Measurements from ENCODE around the gene PCDH15. TPM values are rescaled to one million over a fixed set of nuclear protein-coding genes. Genes with fewer than 3 reads are reported as not detected.

The PCDH15 gene
- total RNA-seq, 1 experiment from 2014 or later = 0.61 TPM

DNA sequence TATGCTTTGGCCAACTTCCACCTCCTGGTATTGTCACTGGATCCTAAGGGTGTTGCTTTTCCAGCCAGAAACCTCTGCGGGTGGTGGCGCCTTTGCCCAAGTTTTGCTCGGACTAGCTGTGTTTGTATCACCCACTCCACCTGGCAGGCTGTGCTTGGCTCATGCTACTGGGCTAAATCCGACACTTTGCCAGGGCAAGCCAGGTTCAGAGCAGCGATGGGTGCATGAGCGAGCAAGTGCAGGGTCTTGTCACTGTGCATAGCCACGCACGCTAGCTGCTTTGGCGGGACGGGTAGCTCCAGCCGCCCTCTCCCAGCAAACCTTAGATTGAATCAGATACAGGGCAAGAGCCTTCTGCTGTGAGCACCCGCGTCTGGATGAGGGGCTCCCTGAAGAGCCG, 737.5 kb downstream of the PCDH15 start:
- Histone ChIP-seq H2AFZ (ENCODE audit: low read length) (no peak overlapping the region), H3K18ac (ENCODE audit: insufficient read length, low read depth, low read length) (no peak overlapping the region), H3K79me2 (ENCODE audit: insufficient read depth, low read length) (no peaks in the 10 kb centered on the region), H2BK5ac (ENCODE audit: insufficient read length, low read length) (no peak overlapping the region), H3K79me1 (ENCODE audit: insufficient read depth, low read depth, low read length, poor library complexity, severe bottlenecking) (no peaks in the 10 kb centered on the region), H3K23ac (ENCODE audit: insufficient read length, low read depth, low read length) (no peak overlapping the region), H4K8ac (replicated peaks; ENCODE audit: insufficient read length, low read depth, low read length) (no peak overlapping the region), H4K91ac (ENCODE audit: insufficient read length, low read depth, low read length) (no peak overlapping the region), H2BK120ac (ENCODE audit: low read depth, low read length, poor library complexity, severe bottlenecking) (no peak overlapping the region), H3K56ac (ENCODE audit: insufficient read length, low read depth, low read length) (no peak overlapping the region), H3K4me2 (ENCODE audit: insufficient read depth, insufficient read length, low read length) (no peak overlapping the region), H2BK15ac (ENCODE audit: low read depth, low read length) (no peak overlapping the region), H2BK20ac (ENCODE audit: low read depth, low read length, poor library complexity, severe bottlenecking) (no peak overlapping the region), H3K27me3 (ENCODE audit: insufficient read depth, low read length) (no peaks in the 10 kb centered on the region), H3K9ac (ENCODE audit: extremely low read depth, insufficient read length, low read length) (no peak overlapping the region), H4K20me1 (ENCODE audit: control insufficient read depth, insufficient read depth, insufficient read length) (no peaks in the 10 kb centered on the region), H2BK12ac (ENCODE audit: insufficient read length, low read depth, low read length) (no peak overlapping the region), H3T11ph (ENCODE audit: low read length) (no peak overlapping the region), H2AK5ac (ENCODE audit: insufficient read length, low read length) (no peak overlapping the region), H3K4ac (ENCODE audit: low read depth, low read length) (no peak overlapping the region), H3K23me2 (ENCODE audit: insufficient read length, low read depth, low read length, poor library complexity, severe bottlenecking) (no peaks in the 10 kb centered on the region), H3K9me3 (ENCODE audit: control insufficient read depth, low read depth, low read length) (no peaks in the 10 kb centered on the region), H3K14ac (ENCODE audit: insufficient read depth, low read length) (no peak overlapping the region; the same call in 1 of the 2 replicates), H3K27ac (ENCODE audit: insufficient read length, low read depth, low read length) (no peak overlapping the region), H3K4me1 (ENCODE audit: insufficient read depth, low read length) (no peaks in the 10 kb centered on the region), H4K5ac (ENCODE audit: insufficient read length, low read depth, low read length) (no peak overlapping the region)
- no peak for DNase-seq
- H3K4me1 Mint-ChIP-seq = no peaks in the 10 kb centered on the region
- no CpG with 5 or more reads among the region's 14 CpGs for WGBS (ENCODE audit: extremely low coverage, insufficient read length, low lambda C conversion rate)
- peaks cover 6 to 8% of the 10 kb centered on the region in 2 experiments; a peak in 4 of 5 replicates for H3K9me3 Mint-ChIP-seq
- no peak overlapping the region for H3K4me3 Mint-ChIP-seq
- TF ChIP-seq, protein P1, sequence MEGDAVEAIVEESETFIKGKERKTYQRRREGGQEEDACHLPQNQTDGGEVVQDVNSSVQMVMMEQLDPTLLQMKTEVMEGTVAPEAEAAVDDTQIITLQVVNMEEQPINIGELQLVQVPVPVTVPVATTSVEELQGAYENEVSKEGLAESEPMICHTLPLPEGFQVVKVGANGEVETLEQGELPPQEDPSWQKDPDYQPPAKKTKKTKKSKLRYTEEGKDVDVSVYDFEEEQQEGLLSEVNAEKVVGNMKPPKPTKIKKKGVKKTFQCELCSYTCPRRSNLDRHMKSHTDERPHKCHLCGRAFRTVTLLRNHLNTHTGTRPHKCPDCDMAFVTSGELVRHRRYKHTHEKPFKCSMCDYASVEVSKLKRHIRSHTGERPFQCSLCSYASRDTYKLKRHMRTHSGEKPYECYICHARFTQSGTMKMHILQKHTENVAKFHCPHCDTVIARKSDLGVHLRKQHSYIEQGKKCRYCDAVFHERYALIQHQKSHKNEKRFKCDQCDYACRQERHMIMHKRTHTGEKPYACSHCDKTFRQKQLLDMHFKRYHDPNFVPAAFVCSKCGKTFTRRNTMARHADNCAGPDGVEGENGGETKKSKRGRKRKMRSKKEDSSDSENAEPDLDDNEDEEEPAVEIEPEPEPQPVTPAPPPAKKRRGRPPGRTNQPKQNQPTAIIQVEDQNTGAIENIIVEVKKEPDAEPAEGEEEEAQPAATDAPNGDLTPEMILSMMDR (conservative IDR thresholded peaks at IDR 0.05) = no peak
- H3K36me3 Mint-ChIP-seq (ENCODE audit: insufficient read depth in 1 of 3, low read depth in 3 of 3) = peaks cover 3 to 6% (median 5%) of the 10 kb centered on the region in 3 experiments
- H3K27me3 Mint-ChIP-seq (ENCODE audit: low read depth) = no peaks in the 10 kb centered on the region; the same call in 1 of the 2 replicates
- H3K27ac Mint-ChIP-seq = no peak overlapping the region

Data from H9 (cell line).